Esophagus squamous epithelium (tissue), 5 donors: Measurements from ENCODE around the gene RXFP4. TPM values are rescaled to one million over a fixed set of nuclear protein-coding genes. Genes with fewer than 3 reads are reported as not detected.

Experiments used
- DNase-seq: peaks from one replicate; lab custom pipeline; 2025; lab: John Stamatoyannopoulos, UW
- H3K27ac ChIP-seq, 4 donors: fragments of 200-600 bp; sonication (generic); one replicate each; pipeline ENCODE4 v1.5.1; 2016 to 2019; ENCODE audit warnings: mild to moderate bottlenecking in 1 of 4
- H3K27me3 ChIP-seq, 4 donors: fragments of 200-600 bp; sonication (generic); 1 replicate in 3 of 4; 2 replicates in 1 of 4; pipeline versions ENCODE4 v1.5.1 to v1.6.0; 2017 to 2021; ENCODE audit warnings: antibody characterized with exemption in 1 of 4
- H3K36me3 ChIP-seq, 3 donors: fragments of 200-600 bp; sonication (generic); one replicate each; pipeline ENCODE4 v1.5.1; 2016 to 2019
- H3K4me1 ChIP-seq, 3 donors: fragments of 200-600 bp; sonication (generic); one replicate each; pipeline ENCODE4 v1.5.1; 2017 to 2019
- H3K4me3 ChIP-seq, 4 donors: fragments of 200-600 bp; sonication (generic); 1 replicate in 3 of 4; 2 replicates in 1 of 4; pipeline ENCODE4 v1.5.1; 2016 to 2019; ENCODE audit warnings: mild to moderate bottlenecking in 2 of 4, moderate library complexity in 1 of 4
- H3K9me3 ChIP-seq, 3 donors: fragments of 200-600 bp; sonication (generic); one replicate each; pipeline ENCODE4 v1.5.1; 2016 to 2019
- POLR2A ChIP-seq, 4 donors: fragments of 450-650 bp; IDR thresholded peaks; one replicate each; pipeline ENCODE4 v1.6.1; 2017; ENCODE audit warnings: antibody characterized with exemption in 4 of 4, mild to moderate bottlenecking in 4 of 4, moderate library complexity in 3 of 4
- WGBS, 2 donors: methylation state at CpG; one replicate each; pipeline ENCODE4 v1.1.5; 2018; 5-methylcytosine and 5-hydroxymethylcytosine counted together
- intact Hi-C: fragments of 100-400 bp; cut with DNase I; formaldehyde crosslinking; loops from one replicate; pipeline ENCODE4 v1.15.0; 2022
- total RNA-seq, 4 donors: library from RNA; depleted of rRNA; stranded (reverse); fragments of >200 nt; gene quantifications; one replicate each; pipeline ENCODE4 v1.1.0, GENCODE V29; 2016
- TF ChIP-seq, protein P1 (sequence below), 6 experiments: fragments of 450-650 bp in 4 of 6; fragments of 200-600 bp in 2 of 6; sonication (generic) in 2 of 6; IDR thresholded peaks; one replicate each; pipeline ENCODE4 v1.5.1; 2016 to 2019; ENCODE audit warnings: antibody characterized with exemption in 6 of 6, mild to moderate bottlenecking in 4 of 6, moderate library complexity in 4 of 6
- donor health status: DM: yes; HTN: yes; CAD: no.

Gene RXFP4
- total RNA-seq, 4 donors from 2014 or later, result not detected

DNA sequence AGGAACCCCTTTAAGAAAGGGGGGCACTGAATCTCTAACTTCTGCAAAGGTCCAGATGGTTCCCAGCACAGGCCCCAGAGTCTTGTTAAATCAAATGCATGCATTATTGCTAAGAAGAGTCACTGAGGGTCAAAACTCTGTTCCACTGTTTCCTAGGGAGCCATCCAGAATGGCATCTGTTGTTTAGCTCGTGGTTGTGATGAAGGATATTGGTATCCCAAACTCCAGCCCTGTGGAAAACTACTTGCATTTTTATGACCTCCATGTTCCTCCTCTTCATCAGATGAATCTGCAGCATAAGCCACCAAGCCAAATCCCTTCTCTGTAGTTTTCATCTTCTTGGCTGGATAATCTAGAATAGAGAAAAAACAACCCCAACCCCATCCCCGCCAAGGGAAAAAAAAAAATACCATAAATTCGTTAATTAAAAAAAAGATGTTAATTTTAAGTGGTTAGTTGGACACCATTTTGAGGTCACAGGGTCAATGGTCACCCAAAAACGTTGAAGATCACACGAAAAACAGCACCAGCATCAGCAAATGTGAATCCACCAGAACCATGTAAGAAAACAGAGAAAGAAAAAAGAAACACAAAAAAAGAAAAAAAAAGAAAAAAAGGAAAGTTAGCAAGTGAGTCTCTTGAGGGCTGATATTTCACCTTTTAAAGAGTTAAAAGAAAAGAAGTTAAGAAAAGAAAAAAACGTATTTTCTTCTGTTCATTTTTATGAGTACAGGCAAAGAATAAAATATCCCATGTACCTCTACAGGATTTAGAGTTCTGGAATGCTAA lies 27.3 kb upstream of the RXFP4 start:
- H3K4me3 ChIP-seq, result no peak overlapping the region
- no peak overlapping the region for H3K27ac ChIP-seq
- H3K36me3 ChIP-seq, result peaks cover 5 to 78% (median 45%) of the 10 kb centered on the region in 3 donors
- no peak for TF ChIP-seq POLR2A (IDR thresholded peaks at IDR 0.05)
- TF ChIP-seq, protein P1, sequence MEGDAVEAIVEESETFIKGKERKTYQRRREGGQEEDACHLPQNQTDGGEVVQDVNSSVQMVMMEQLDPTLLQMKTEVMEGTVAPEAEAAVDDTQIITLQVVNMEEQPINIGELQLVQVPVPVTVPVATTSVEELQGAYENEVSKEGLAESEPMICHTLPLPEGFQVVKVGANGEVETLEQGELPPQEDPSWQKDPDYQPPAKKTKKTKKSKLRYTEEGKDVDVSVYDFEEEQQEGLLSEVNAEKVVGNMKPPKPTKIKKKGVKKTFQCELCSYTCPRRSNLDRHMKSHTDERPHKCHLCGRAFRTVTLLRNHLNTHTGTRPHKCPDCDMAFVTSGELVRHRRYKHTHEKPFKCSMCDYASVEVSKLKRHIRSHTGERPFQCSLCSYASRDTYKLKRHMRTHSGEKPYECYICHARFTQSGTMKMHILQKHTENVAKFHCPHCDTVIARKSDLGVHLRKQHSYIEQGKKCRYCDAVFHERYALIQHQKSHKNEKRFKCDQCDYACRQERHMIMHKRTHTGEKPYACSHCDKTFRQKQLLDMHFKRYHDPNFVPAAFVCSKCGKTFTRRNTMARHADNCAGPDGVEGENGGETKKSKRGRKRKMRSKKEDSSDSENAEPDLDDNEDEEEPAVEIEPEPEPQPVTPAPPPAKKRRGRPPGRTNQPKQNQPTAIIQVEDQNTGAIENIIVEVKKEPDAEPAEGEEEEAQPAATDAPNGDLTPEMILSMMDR (IDR thresholded peaks at IDR 0.05), result no peak
- no peaks in the 10 kb centered on the region for H3K9me3 ChIP-seq
- H3K4me1 ChIP-seq, result peaks cover 9 to 25% (median 11%) of the 10 kb centered on the region in 3 donors
- no peak for DNase-seq
- no peaks in the 10 kb centered on the region for H3K27me3 ChIP-seq
- WGBS, 2 donors, result 69 to 70% methylated on average over 5 to 6 of the region's 6 CpGs
- intact Hi-C loops, result no loop called here

DNA sequence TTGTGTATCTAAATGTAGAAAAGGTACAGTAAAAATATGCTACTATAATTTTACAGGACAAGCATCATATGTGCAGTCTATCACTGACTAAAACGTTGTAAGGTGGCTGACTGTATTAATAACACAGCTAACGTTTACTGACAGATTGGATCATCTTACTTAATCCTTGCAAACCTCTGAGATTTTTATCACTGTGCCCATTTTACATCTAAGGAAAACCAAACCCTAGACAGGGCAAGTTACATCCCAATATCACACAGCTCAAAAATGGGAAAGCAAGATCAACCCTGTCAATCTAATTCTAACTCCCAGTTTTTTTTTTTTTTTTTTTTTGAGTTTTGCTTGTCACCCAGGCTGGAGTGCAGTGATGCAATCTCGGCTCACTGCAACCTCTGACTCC lies 22.8 kb upstream of the RXFP4 start:
- no peak for DNase-seq
- TF ChIP-seq POLR2A (IDR thresholded peaks at IDR 0.05), result no peak
- TF ChIP-seq, protein P1 (IDR thresholded peaks at IDR 0.05), result no peak
- no peaks in the 10 kb centered on the region for H3K27me3 ChIP-seq
- H3K9me3 ChIP-seq, result no peaks in the 10 kb centered on the region
- H3K27ac ChIP-seq, result no peak overlapping the region
- H3K4me1 ChIP-seq, result peaks cover 0 to 5% (median 0%) of the 10 kb centered on the region in 3 donors
- H3K36me3 ChIP-seq, result peaks cover 19 to 100% (median 69%) of the 10 kb centered on the region in 3 donors
- no peak overlapping the region for H3K4me3 ChIP-seq
- intact Hi-C loops, result no loop called here
- 67 to 73% methylated on average over 3 of the region's 3 CpGs for WGBS, 2 donors

DNA sequence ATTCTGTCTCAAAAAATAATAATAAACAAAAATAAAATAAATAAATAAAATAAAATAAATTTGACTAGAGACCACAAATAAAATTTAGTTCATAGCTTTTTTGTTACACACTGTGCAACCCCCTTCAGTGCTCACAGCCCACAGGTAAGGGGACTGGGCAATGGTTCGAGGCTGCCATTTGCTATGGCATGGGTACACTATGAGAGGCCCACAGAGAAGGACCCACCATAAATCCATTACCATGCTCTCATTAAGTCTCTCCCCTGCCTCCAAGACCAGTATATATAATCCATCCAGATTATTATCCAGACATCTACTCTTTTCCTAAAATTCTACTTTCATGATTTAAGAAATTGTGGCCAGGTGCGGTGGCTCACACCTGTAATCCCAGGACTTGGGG lies 21.6 kb upstream of the RXFP4 start:
- Histone ChIP-seq H3K4me1 (peaks cover 0 to 11% (median 0%) of the 10 kb centered on the region in 3 donors), H3K27me3 (no peaks in the 10 kb centered on the region), H3K4me3 (no peak overlapping the region), H3K36me3 (peaks cover 27 to 100% (median 70%) of the 10 kb centered on the region in 3 donors), H3K27ac (no peak overlapping the region), H3K9me3 (no peaks in the 10 kb centered on the region)
- 97 to 98% methylated on average over 2 of the region's 2 CpGs for WGBS, 2 donors
- TF ChIP-seq POLR2A (IDR thresholded peaks at IDR 0.05), result no peak
- TF ChIP-seq, protein P1 (IDR thresholded peaks at IDR 0.05), result no peak
- DNase-seq, result no peak
- intact Hi-C loops, result no loop called here

DNA sequence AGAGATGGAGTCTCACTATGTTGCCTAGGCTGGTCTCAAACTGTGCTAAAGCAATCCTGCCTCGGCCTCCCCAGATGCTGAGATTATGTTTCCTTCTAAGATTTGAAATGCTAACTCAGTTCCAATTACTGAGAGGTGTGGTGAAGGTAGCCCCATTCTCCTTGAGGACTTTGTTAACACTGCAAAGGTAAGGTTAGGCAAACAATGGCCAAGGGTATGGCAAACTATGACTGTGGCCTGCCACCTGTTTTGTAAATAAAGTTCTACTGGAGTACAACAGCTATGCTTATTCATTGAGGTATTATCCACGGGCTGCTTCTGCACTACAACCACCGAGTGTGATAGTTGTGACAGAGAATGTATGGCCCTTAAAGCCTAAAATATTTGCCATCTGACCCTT lies 20.7 kb upstream of the RXFP4 start:
- Histone ChIP-seq H3K4me3 (no peak overlapping the region), H3K27me3 (no peaks in the 10 kb centered on the region), H3K4me1 (peaks cover 0 to 11% (median 0%) of the 10 kb centered on the region in 3 donors), H3K27ac (no peak overlapping the region), H3K9me3 (no peaks in the 10 kb centered on the region), H3K36me3 (peaks cover 28 to 100% (median 73%) of the 10 kb centered on the region in 3 donors)
- intact Hi-C loops, result no loop called here
- WGBS, 2 donors, result 86 to 90% methylated on average over 3 of the region's 3 CpGs
- DNase-seq, result no peak
- no peak for TF ChIP-seq POLR2A (IDR thresholded peaks at IDR 0.05)
- TF ChIP-seq, protein P1 (IDR thresholded peaks at IDR 0.05), result no peak

DNA sequence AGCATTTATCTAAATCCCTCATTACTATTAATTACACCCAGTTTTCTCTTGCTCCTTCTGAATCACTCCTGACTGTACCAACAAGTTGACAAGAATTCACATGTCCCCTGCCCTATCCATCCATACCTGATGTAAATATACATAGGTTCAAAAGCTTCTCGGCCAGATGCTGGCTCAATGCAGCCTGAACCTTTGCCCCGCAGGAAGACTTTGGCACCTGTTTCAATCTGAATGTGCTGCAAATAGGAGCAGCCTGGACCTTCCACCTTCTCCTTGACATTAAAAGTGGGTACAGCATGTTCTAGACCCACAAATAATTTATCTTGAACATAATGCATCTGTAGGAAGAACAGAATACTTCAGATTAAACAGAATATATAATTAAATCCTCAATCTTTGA lies 15.9 kb upstream of the RXFP4 start:
- Histone ChIP-seq H3K36me3 (peaks cover 37 to 100% (median 68%) of the 10 kb centered on the region in 3 donors), H3K4me1 (peaks cover 0 to 27% (median 5%) of the 10 kb centered on the region in 3 donors), H3K4me3 (no peak overlapping the region), H3K27ac (no peak overlapping the region), H3K9me3 (no peaks in the 10 kb centered on the region), H3K27me3 (no peaks in the 10 kb centered on the region)
- DNase-seq, result no peak
- intact Hi-C loops, result no loop called here
- WGBS, 2 donors, result 69 to 89% methylated on average over 2 of the region's 2 CpGs
- TF ChIP-seq, protein P1 (IDR thresholded peaks at IDR 0.05), result no peak
- no peak for TF ChIP-seq POLR2A (IDR thresholded peaks at IDR 0.05)
